ENCODE data around the gene KDM2A. TPM values are rescaled to one million over a fixed set of nuclear protein-coding genes. Genes with fewer than 3 reads are reported as not detected.
"Not testable (repeated sequence)": the region's sequence is repeated elsewhere in the genome, so short reads cannot be mapped to it uniquely, and the experiment has no call there.

The KDM2A gene
- total RNA-seq, 1 experiment from 2014 or later: 26.3 TPM

DNA sequence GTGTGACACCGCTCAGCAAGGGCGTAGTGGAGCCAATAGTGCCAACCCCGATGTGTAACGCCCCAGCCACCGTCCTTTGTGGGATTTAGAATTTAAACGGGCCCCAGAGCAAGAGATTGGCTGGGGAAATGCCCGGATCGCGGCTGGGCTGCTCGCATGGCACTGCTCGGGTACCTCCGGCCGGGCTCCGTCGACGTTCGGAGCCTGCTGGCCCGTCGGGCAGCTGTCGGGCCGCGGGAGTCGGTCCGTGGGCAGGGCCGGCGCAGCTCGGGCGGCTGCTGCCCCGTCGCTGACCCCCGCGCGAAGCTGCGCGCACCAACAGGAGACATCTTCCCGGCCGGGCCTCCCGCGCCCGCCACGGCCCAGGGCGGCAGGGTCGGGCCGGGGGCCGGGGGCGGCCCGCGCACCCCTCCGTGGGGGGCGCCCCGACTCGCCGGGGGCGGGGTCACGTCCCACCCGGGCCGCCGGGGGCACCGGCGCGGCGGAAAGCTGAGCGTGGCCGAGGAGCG lies 1.3 kb upstream of the KDM2A start:
- no peak for DNase-seq (ENCODE audit: low read depth)

DNA sequence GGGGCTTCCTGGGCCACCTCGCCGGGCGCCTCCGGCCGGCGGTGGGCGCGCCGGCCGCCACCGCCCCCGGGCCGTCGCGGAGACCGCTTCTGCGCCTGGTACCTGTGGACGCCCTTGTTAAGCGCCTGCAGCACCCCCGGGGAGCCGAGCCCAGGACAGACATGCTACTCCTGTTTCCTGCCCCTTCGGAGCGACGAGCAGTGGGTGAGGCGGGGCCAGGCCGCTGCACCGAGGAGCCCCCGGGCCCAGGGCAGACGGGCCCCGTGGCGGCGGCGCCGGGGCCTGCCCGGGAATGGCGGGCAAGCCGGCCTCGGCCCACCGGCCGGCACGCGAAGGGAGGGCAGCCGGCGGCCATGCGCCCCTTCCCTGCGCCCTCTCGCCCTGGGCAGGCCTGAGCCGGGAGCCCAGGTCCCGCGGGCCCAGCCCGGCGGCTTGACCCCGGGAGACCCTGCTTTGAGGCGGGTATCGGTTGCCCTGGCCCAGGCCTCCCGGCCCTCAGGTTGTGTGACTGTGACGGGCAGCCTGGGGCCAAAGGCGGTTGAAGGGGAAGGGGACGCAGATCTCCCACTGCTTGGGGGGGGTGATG lies 789 bp upstream of the KDM2A start:
- no peak for DNase-seq (ENCODE audit: low read depth)

DNA sequence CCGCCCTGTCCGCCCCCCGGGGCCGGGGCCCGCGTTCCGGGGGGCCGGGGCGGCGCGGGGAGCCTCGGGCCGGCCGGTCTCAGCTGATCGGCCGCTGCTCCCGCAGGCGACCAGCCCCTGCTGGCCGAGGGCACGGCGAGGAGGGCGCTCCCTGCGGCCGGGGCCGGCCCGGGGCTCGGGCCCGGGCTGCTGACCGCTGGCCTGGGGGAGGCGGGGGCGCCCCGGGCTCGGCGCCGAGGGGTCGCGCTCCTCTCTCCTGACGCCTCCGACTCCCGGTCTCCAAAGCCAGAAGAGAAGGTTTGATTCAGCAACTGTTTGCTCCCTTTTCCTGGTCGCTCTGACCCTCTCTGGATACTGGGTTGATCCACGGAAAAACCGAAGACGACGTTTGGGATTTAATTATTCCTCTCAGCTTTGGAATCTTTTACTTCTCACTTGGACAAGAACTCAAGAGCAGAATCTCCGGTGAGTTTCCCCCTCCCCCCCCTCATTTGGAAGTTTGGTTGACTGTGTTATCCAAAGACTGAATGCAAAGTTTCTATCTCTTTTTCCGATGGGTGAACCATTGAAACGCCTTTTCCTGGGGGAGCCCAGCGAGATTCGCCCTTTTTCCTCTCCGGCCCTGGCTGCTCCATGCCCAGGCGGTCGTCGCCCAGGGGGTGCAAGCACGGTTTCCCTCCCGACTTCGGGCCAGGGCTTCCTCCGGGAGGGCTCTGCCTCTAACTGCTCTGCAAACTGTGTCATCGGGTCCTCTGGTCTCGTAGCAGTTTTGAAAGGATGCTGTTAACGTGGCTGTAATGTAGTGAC lies 725 bp downstream of the KDM2A start:
- peak; percentile 16 for DNase-seq (ENCODE audit: low read depth)

DNA sequence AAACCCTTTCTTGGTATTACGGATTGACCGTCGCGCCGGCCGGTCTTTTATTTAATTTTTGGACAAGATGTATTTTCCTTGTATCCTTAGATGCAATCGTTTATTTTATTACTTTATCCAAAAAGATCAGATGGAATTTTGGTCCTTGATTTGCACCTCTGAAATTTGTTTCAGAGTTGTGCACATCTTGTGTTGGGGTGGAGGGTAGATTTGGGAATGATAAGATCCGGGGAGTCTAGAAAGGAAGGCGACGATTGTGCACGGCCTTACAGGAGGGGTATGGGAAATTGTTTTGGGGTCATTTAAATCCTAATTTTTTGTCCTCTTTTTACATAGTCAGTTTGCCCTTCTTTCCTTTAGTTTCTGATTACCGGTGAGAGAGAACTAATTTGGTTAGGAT lies 1.4 kb downstream of the KDM2A start:
- DNase-seq (ENCODE audit: low read depth): no peak

DNA sequence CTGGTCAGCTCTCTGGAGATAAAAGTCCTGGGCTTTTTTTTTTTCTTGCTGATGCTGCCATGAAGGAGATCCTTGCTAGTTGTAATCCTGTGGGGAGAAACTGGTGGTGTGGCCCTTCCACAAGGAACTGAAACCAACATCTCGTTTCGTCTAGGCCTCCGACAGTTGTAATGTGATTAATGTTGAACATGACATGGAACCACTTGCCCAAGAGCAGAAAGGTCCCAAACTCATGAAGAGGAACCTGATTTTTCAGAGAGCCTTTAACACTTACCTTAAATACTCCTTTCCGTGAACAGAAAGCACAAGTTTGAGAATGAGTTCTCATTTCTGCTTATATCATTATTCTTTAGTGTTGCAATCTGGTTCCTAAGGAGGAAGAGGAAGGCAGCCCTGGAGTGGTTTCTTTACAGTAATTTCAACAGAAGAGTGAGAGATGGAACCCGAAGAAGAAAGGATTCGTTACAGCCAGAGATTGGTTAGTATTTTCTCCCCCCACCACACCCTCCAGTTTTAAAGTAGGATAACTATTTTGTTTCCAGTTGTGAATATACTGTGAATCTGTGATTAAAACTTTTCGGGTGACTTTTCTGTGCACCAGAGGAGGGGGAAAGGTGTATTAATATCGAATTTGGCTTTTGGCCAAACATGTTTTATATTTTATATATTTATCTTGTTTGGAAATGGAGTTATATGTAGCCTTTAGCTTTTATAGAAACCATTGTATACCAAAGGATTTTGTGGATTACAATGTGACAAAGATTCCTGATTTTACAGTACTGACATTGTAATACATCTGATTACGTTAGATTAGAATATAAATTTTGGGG lies 2.0 kb downstream of the KDM2A start:
- peak; percentile 42 for DNase-seq (ENCODE audit: low read depth)

DNA sequence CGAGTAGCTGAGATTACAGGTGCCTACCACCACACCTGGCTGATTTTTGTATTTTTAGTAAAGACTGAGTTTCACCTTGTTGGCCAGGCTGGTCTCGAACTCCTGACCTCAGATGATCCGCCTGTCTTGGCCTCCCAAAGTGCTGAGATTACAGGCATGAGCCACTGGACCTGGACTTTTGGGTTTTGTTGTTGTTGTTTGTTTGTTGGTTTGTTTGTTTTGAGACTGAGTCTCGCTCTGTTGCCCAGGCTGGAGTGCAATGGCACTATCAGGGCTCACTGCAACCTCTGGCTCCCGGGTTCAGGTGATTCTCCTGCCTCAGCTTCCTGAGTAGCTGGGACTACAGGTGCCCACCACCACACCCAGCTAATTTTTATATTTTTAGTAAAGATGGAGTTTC lies 4.7 kb downstream of the KDM2A start:
- not testable (repeated sequence) for DNase-seq (ENCODE audit: low read depth)

DNA sequence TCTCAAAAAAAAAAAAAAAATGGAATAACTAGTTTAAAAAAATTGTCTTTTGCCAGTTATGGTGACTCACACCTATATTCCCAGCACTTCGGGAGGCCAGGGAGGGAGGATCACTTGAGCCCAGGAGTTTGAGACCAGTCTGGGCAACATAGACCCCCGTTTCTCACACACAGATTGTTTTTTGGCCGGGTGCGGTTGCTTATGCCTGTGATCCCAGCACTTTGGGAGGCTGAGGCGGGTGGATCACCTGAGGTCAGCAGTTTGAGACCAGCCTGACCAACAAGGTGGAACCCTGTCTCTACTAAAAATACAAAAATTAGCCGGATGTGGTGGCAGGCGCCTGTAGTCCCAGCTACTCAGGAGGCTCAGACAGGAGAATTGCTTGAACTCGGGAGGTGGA lies 7.2 kb downstream of the KDM2A start:
- not testable (repeated sequence) for DNase-seq (ENCODE audit: low read depth)

DNA sequence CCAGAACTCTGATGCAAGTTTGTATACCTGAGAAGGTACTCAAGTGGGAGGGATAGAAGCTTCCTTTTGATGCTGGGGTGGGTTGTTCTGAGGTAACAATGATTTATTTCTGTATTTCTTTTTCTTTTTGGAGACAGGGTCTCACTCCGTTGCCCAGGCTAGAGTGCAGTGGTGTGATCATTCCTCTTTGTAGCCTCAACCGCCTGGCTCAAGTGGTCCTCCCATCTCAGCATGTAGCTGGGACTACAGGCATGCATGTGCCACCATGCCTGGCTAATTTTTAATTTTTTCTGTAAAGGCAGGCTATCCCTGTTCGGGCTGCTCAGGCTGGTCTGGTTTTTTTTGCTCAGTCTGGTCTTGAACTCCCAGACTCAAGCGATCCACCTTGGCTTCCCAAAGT lies 7.9 kb downstream of the KDM2A start:
- DNase-seq (ENCODE audit: low read depth): no peak

DNA sequence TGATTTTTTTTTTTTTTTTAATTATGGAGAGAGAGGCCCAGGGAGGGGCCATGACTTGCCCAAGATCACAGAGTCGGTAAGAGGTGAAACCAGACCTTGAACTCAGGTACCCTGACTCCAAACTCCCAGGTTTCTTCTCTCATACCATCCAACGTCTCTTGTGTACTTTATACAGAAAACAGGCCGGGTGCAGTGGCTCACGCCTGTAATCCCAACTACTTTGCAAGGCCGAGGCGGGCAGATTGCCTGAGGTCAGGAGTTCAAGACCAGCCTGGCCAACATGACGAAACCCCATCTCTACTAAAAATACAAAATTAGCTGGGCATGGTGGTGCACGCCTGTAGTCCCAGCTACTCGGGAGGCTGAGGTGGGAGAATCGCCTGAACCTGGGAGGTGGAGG lies 11.8 kb downstream of the KDM2A start:
- not testable (repeated sequence) for DNase-seq (ENCODE audit: low read depth)

DNA sequence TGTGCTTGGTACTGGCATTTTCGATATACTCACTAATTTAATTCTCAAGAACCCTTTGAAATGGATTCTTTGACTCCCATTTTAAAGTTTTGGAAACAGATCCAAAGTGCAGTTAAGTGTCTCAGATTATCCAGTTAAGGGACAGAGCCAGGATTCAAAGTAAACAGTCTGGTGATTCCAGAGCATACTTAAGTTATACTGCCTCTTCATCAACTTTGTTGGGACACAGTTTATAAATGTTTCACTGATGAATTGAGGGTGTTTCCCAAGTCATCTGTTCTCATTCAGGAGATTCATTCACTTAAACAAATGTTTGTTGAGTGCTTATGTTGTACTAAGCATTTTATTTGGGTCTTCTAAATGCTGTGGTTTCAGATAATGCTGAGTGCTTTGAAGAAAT lies 17.1 kb downstream of the KDM2A start:
- DNase-seq (ENCODE audit: low read depth): no peak

DNA sequence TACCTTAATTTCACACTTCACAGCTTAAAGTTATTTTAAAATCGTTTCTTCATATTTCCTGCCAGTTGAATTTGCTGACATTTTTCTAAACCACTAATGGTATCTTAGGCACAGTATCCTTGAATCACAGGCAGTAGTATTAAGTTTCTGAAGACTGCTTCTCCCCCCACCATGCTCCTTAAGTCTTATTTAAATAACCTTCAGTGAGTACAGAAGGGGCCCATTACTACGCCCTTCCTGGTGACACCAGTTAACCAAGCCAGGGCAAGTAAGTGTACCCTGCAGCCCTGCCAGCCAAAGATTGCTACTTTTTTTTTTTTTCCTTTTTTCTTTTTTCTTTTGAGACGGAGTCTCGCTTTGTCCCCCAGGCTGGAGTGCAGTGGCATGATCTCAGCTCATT lies 19.9 kb downstream of the KDM2A start:
- no peak for DNase-seq (ENCODE audit: low read depth)

DNA sequence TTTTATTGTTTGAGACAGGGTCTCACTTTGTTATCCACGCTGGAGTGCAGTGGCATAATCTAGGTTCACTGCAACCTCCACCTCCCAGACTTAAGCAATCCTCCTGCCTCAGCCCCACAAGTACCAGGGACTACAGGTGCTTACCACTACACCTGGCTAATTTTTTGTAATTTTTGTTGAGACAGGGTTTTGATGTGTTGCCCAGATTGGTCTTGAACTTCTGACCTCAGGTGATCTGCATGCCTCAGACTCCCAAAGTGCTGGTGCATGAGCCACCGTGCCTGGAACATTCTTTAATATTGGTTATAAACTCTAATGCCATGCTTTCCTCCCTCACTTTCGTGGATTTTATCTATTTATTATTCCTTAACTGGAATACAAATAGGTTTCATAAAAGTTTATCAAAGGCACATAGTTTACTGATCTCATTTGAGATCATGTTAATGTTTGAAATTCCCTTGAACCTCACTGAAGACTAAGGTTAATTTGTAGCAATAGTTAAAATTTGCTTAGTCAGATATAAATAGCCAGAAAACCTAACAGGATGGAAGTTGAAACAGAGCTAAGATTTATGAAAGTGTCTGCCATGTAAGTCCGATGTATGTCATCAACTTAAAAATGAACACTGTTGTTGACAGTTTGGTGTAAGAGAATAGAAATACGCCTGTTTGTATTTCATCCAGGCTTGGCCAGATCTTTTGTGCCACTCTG lies 27.6 kb downstream of the KDM2A start:
- DNase-seq (ENCODE audit: low read depth): no peak

DNA sequence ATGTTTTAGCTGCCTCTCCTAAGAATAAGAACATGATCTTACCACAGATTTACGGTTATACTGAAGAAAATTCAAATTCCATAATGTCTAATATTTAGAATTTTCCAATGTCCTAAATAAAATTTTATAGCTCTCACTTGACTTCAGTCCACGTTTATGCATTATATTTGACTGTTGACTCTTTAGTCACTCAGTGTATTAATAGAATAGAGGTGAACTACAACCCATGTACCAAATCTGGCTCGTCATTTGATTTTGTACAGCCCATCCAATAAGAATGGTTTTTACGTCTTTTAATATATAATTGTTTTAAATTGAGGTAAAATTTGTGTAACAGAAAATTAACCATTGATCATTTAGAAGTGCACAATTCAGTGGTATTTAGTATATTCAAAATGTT lies 34.9 kb downstream of the KDM2A start:
- no peak for DNase-seq (ENCODE audit: low read depth)

DNA sequence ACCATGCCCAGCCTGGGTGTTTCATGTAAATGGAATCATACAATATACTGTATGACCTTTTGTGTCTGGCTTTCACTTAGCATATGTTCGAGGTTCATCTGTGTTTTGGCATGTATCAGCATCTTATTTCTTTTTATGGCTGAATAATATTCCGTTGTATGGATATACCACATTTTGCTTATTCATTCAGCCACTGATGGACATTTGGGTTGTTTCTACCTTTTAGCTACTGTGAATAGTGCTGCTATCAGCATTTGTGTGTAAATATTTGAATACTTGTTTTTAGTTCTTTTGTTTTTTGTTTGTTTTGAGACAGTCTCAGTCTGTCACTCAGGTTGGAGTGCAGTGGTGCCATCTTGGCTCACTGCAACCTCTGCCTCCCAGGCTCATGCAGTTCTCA lies 35.7 kb downstream of the KDM2A start:
- DNase-seq (ENCODE audit: low read depth): no peak

DNA sequence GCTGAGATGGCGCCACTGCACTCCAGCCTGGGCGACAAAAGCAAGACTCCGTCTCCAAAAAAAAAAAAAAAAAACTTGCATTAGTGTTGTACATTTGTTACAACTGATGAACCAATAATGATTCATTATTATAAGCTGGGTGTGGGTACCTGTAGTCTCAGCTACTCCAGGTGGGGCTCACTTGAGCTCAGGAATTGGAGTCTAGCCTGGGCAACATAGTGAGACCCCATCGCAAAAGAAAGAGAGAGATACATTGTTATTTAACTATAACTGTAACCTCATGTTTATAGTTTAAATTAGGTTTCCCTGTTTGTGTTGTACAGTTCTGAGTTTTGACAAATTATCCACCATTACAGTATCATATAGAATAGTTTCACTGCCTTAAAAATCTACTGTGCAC lies 38.6 kb downstream of the KDM2A start:
- no peak for DNase-seq (ENCODE audit: low read depth)

DNA sequence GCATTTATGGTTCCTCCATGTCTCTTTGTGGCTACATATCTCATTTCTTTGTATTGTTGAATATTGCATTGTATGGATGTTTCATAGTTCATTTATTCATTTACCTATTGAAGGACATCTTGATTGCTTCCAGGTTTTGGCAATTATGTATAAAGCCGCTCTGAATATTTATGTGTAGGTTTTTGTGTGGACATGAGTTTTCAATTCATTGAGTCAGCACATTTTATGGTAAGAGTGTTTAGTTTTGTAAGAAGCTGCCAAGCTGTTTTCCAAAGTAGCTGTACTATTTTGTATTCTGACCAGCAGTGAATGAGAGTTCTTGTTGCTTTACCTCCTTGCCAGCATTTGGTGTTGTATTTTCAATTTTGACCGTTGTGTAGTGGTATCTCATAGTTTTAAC lies 39.2 kb downstream of the KDM2A start:
- no peak for DNase-seq (ENCODE audit: low read depth)

DNA sequence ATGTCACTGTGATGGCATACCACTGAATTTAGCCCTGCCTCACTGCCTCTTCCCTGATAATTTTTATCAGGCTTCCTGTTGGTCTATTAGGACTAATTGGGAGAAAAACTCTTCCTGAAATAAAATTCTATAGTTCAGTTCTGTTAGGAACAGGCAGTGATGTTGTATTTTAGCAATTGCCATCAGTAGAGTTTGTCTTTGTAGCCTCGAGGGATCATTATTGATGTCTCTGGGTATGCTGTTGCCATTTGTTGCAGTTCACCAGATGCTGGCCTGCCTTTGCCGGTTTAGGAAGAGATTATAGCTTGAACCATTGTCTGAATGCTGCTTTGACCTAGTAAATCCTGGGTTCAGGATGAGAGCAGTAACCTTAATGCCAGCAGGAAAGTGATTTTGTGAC lies 41.0 kb downstream of the KDM2A start:
- DNase-seq (ENCODE audit: low read depth): no peak

DNA sequence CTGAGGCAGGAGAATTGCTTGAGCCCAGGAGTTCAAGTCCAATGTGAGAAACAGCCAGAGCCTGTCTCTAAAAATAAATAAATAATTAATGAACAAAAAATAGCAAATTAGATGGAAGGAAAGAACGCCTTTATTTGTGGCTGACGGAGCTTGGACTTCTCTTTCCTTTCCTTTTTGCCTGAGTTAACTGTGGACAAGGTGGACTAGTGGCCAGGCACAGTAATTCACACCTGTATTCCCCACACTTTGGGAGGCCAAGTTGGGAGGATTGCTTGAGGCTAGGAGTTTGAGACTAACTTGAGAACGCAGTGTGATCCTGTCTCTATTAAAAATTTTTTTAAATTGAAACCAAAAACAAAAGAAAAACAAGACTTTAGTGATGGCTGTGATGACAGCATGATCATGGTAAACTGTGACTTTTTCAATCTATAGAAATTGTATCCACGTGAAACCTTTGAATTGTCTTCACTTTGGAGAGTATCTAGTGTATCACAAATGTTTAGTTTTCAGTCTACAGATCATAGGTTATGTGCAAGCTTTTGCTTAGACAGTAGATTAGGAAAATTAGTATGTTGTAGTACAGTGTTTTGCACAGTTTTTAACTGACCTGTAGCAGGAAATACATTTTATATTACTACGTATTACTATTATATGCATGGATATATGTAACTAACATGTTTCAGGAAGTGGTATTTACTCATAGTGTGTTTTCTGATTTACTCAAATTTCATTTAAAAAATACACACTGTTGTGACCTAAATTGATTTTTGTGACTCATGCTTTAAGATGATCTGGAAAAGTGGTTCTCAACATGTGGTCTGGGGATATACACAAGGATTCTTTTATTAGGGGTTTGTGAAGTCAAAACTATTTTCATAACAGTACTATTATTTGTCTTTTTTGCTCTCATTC lies 42.1 kb downstream of the KDM2A start:
- peak; percentile 36 for DNase-seq (ENCODE audit: low read depth)

DNA sequence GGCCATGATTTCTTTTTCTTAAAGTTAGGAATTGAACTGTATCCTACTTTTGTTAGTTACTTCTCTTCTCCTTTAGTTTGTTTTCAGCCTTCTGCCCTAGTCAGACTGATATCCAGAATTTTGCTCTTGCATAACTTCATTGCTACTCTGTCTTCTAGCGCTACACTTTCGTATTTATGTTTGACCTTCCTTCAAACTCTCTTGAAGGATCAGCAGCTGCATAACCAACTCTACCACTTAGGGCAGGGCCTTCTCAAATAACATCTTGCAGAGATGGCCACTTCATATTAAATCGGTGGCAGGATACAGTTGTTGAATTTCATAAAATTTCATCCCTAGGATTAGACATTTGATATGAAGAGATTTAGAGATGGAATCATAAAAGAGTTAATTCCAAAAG lies 43.9 kb downstream of the KDM2A start:
- peak; percentile 45 for DNase-seq (ENCODE audit: low read depth)

DNA sequence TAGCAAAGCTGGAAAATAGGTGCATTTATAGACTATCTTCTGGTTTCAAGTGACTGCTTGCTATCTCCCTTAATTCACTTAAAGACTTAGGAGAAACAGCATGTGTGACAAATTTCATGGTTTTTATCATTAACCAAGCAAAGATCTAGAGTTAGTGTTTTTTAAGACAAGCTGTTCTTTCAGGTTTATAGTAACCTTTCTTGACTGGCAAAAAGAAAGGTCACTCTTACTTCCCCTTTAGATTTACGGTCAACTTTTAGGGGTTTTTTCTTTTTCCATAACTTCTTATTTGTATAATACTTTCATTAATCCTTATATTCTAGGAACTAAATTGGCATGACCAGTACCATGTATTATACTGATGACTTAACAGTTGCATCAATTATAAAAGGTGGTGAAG lies 46.6 kb downstream of the KDM2A start:
- no peak for DNase-seq (ENCODE audit: low read depth)

DNA sequence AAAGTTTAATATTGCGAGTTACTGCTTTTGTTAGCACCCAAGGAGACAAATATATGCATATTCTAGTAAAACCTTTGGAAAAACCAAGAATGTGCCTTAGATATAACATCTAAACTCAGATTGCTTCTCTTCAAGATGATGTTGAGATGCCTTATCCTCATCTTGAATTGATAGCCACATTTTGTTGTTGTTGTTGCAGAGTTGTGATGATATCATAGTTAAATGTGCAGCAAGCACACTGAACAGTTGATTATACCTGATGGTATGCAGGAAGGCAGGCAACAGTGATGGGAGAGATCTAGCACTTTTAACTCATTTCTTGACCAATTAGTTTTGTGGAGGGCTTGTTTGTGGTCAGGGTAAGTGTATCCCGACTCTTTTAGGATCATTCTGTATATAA lies 48.0 kb downstream of the KDM2A start:
- DNase-seq (ENCODE audit: low read depth): no peak

All from LHCN-M2 (cell line).